ENCODE results near the gene WNK2. TPM values are rescaled to one million over a fixed set of nuclear protein-coding genes. Genes with fewer than 3 reads are reported as not detected.

WNK2 gene
- total and polyA plus RNA-seq, 4 donors: 0.13 to 3.7 (median 2.9) TPM

- intact Hi-C loops (cut with DNase I): no loop called here
- H3K4me3 ChIP-seq (ENCODE audit: low read length in 2 of 2): no peak overlapping the region
Measured at GRCh38 chr9:93217706-93218105, 33.8 kb downstream of the WNK2 start.

GRCh38 chr9:93218161-93218560, 34.2 kb downstream of the WNK2 start:
- H3K27me3 ChIP-seq (ENCODE audit: control insufficient read depth in 1 of 2, insufficient read depth in 2 of 2, low read length in 1 of 2): no peaks in the 10 kb centered on the region
- H3K9me3 ChIP-seq (ENCODE audit: control insufficient read depth, low read length): no peaks in the 10 kb centered on the region
- no peak overlapping the region for H3K4me3 ChIP-seq (ENCODE audit: low read length in 2 of 2)
- H3K27ac ChIP-seq (ENCODE audit: low read depth in 1 of 2, low read length in 2 of 2): no peak overlapping the region
- DNase-seq (peak in 1 of 2 donors; percentile 62), ATAC-seq (ENCODE audit: low FRiP score) (no peak)
- no peaks in the 10 kb centered on the region for H3K36me3 ChIP-seq (ENCODE audit: control insufficient read depth in 1 of 2, insufficient read depth in 2 of 2, low read length in 1 of 2)
- intact Hi-C loops (cut with DNase I): no loop called here
- H3K4me1 ChIP-seq (ENCODE audit: control insufficient read depth in 1 of 2, insufficient read depth in 2 of 2, low read length in 2 of 2): no peaks in the 10 kb centered on the region
- 89 to 94% methylated on average over 6 of the region's 6 CpGs for WGBS, 2 donors

More at GRCh38 chr9:93217706-93218105, 33.8 kb downstream of the WNK2 start:
- Histone ChIP-seq H3K27me3 (ENCODE audit: control insufficient read depth in 1 of 2, insufficient read depth in 2 of 2, low read length in 1 of 2) (no peaks in the 10 kb centered on the region), H3K36me3 (ENCODE audit: control insufficient read depth in 1 of 2, insufficient read depth in 2 of 2, low read length in 1 of 2) (no peaks in the 10 kb centered on the region), H3K27ac (ENCODE audit: low read depth in 1 of 2, low read length in 2 of 2) (no peak overlapping the region), H3K9me3 (ENCODE audit: control insufficient read depth, low read length) (no peaks in the 10 kb centered on the region), H3K4me1 (ENCODE audit: control insufficient read depth in 1 of 2, insufficient read depth in 2 of 2, low read length in 2 of 2) (no peaks in the 10 kb centered on the region)
- ATAC-seq (ENCODE audit: low FRiP score) (no peak), DNase-seq (peak in 1 of 2 donors; percentile 26)
- 84 to 89% methylated on average over 4 to 5 of the region's 5 CpGs for WGBS, 2 donors

- H3K27me3 ChIP-seq (ENCODE audit: control insufficient read depth in 1 of 2, insufficient read depth in 2 of 2, low read length in 1 of 2): no peaks in the 10 kb centered on the region
- peak in 1 of 2 donors; percentile 72 for DNase-seq
- H3K4me3 ChIP-seq (ENCODE audit: low read length in 2 of 2): no peak overlapping the region
- no peaks in the 10 kb centered on the region for H3K36me3 ChIP-seq (ENCODE audit: control insufficient read depth in 1 of 2, insufficient read depth in 2 of 2, low read length in 1 of 2)
- peak; percentile 31 for ATAC-seq (ENCODE audit: low FRiP score)
- H3K27ac ChIP-seq (ENCODE audit: low read depth in 1 of 2, low read length in 2 of 2): no peak overlapping the region
- no peaks in the 10 kb centered on the region for H3K4me1 ChIP-seq (ENCODE audit: control insufficient read depth in 1 of 2, insufficient read depth in 2 of 2, low read length in 2 of 2)
- no peaks in the 10 kb centered on the region for H3K9me3 ChIP-seq (ENCODE audit: control insufficient read depth, low read length)
- 84 to 90% methylated on average over 11 of the region's 11 CpGs for WGBS, 2 donors
- intact Hi-C loops (cut with DNase I): no loop called here
Measured at GRCh38 chr9:93218671-93219420, 34.9 kb downstream of the WNK2 start.

- no peak overlapping the region for H3K27ac ChIP-seq (ENCODE audit: low read depth in 1 of 2, low read length in 2 of 2)
- intact Hi-C loops (cut with DNase I): no loop called here
- no peaks in the 10 kb centered on the region for H3K4me1 ChIP-seq (ENCODE audit: control insufficient read depth in 1 of 2, insufficient read depth in 2 of 2, low read length in 2 of 2)
- no peaks in the 10 kb centered on the region for H3K36me3 ChIP-seq (ENCODE audit: control insufficient read depth in 1 of 2, insufficient read depth in 2 of 2, low read length in 1 of 2)
- ATAC-seq (ENCODE audit: low FRiP score): no peak
- no peaks in the 10 kb centered on the region for H3K27me3 ChIP-seq (ENCODE audit: control insufficient read depth in 1 of 2, insufficient read depth in 2 of 2, low read length in 1 of 2)
- no peak for DNase-seq
- H3K4me3 ChIP-seq (ENCODE audit: low read length in 2 of 2): no peak overlapping the region
- 95 to 98% methylated on average over 5 of the region's 5 CpGs for WGBS, 2 donors
- no peaks in the 10 kb centered on the region for H3K9me3 ChIP-seq (ENCODE audit: control insufficient read depth, low read length)
Measured at GRCh38 chr9:93219692-93220091, 35.8 kb downstream of the WNK2 start.

GRCh38 chr9:93220627-93221026, 36.7 kb downstream of the WNK2 start:
- intact Hi-C loops (cut with DNase I): no loop called here
- Histone ChIP-seq H3K4me1 (ENCODE audit: control insufficient read depth in 1 of 2, insufficient read depth in 2 of 2, low read length in 2 of 2) (no peaks in the 10 kb centered on the region), H3K9me3 (ENCODE audit: control insufficient read depth, low read length) (no peaks in the 10 kb centered on the region), H3K27me3 (ENCODE audit: control insufficient read depth in 1 of 2, insufficient read depth in 2 of 2, low read length in 1 of 2) (no peaks in the 10 kb centered on the region), H3K36me3 (ENCODE audit: control insufficient read depth in 1 of 2, insufficient read depth in 2 of 2, low read length in 1 of 2) (no peaks in the 10 kb centered on the region), H3K27ac (ENCODE audit: low read depth in 1 of 2, low read length in 2 of 2) (no peak overlapping the region), H3K4me3 (ENCODE audit: low read length in 2 of 2) (no peak overlapping the region)
- ATAC-seq (ENCODE audit: low FRiP score) (no peak), DNase-seq (no peak)
- whole genome bisulfite sequencing, 2 donors: 68 to 83% methylated on average over 4 of the region's 4 CpGs

- no peak for ATAC-seq (ENCODE audit: low FRiP score)
- Histone ChIP-seq H3K9me3 (ENCODE audit: control insufficient read depth, low read length) (no peaks in the 10 kb centered on the region), H3K4me1 (ENCODE audit: control insufficient read depth in 1 of 2, insufficient read depth in 2 of 2, low read length in 2 of 2) (no peaks in the 10 kb centered on the region), H3K4me3 (ENCODE audit: low read length in 2 of 2) (no peak overlapping the region), H3K27me3 (ENCODE audit: control insufficient read depth in 1 of 2, insufficient read depth in 2 of 2, low read length in 1 of 2) (no peaks in the 10 kb centered on the region), H3K27ac (ENCODE audit: low read depth in 1 of 2, low read length in 2 of 2) (no peak overlapping the region), H3K36me3 (ENCODE audit: control insufficient read depth in 1 of 2, insufficient read depth in 2 of 2, low read length in 1 of 2) (no peaks in the 10 kb centered on the region)
- WGBS, 2 donors: 94 to 95% methylated on average over 9 of the region's 9 CpGs
- intact Hi-C loops (cut with DNase I): no loop called here
- no peak for DNase-seq
Measured at GRCh38 chr9:93221044-93221443, 37.1 kb downstream of the WNK2 start.

GRCh38 chr9:93222890-93223259, 38.9 kb downstream of the WNK2 start:
- Histone ChIP-seq H3K27ac (ENCODE audit: low read depth in 1 of 2, low read length in 2 of 2) (no peak overlapping the region), H3K9me3 (ENCODE audit: control insufficient read depth, low read length) (no peaks in the 10 kb centered on the region), H3K4me1 (ENCODE audit: control insufficient read depth in 1 of 2, insufficient read depth in 2 of 2, low read length in 2 of 2) (no peaks in the 10 kb centered on the region), H3K27me3 (ENCODE audit: control insufficient read depth in 1 of 2, insufficient read depth in 2 of 2, low read length in 1 of 2) (no peaks in the 10 kb centered on the region), H3K4me3 (ENCODE audit: low read length in 2 of 2) (no peak overlapping the region), H3K36me3 (ENCODE audit: control insufficient read depth in 1 of 2, insufficient read depth in 2 of 2, low read length in 1 of 2) (no peaks in the 10 kb centered on the region)
- intact Hi-C loops (cut with DNase I): no loop called here
- no peak for DNase-seq
- ATAC-seq (ENCODE audit: low FRiP score): no peak
- 93 to 96% methylated on average over 7 of the region's 7 CpGs for WGBS, 2 donors

- no peaks in the 10 kb centered on the region for H3K36me3 ChIP-seq (ENCODE audit: control insufficient read depth in 1 of 2, insufficient read depth in 2 of 2, low read length in 1 of 2)
- H3K4me3 ChIP-seq (ENCODE audit: low read length in 2 of 2): no peak overlapping the region
- H3K27ac ChIP-seq (ENCODE audit: low read depth in 1 of 2, low read length in 2 of 2): no peak overlapping the region
- H3K4me1 ChIP-seq (ENCODE audit: control insufficient read depth in 1 of 2, insufficient read depth in 2 of 2, low read length in 2 of 2): no peaks in the 10 kb centered on the region
- DNase-seq (no peak), ATAC-seq (ENCODE audit: low FRiP score) (peak; percentile 8)
- intact Hi-C loops (cut with DNase I): no loop called here
- no peaks in the 10 kb centered on the region for H3K9me3 ChIP-seq (ENCODE audit: control insufficient read depth, low read length)
- no peaks in the 10 kb centered on the region for H3K27me3 ChIP-seq (ENCODE audit: control insufficient read depth in 1 of 2, insufficient read depth in 2 of 2, low read length in 1 of 2)
- 48% methylated on average over 16 of the region's 16 CpGs for WGBS, 2 donors
Measured at GRCh38 chr9:93223260-93224180, 39.6 kb downstream of the WNK2 start.
